ENCODE measurements around the gene ACOX3. TPM values are rescaled to one million over a fixed set of nuclear protein-coding genes. Genes with fewer than 3 reads are reported as not detected.

ACOX3 gene
- total RNA-seq, 1 donor from 2014 or later = 21.6 TPM

DNA sequence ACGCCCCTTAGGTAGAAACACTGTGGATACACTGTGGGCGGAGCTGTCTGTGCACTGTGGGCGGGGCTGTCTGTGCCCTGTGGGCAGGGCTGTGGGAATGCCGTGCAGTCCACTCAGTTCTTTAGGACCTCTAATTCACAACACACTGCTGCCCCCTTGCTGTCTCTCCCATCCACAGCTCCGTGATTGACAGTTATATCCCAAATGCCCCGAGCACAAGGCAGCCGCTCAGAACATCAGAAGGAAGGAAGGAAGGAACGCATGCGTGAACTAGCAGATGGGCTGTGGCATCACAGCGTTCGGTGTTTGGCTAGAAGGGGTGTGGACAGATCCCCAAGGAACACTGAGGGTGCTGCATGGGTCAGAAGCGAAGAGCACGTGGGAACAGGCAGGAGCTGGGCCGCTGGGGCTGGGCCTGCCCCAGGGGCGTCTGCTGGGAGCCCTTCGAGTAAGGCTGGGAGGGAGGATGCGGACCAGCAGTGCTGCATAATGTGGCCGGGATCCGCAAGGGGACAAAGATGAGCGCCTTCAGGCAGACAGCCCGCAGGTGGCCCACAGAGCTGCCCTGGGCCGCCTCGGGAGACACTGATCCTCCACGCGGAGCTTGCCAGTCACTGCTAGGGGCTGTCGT lies 29.8 kb downstream of the ACOX3 start:
- Histone ChIP-seq H3K4me3 (no peak overlapping the region), H3K27ac (no peak overlapping the region), H3K4me1 (no peaks in the 10 kb centered on the region), H3K9me3 (no peaks in the 10 kb centered on the region), H3K36me3 (peaks cover 27% of the 10 kb centered on the region), H3K27me3 (no peaks in the 10 kb centered on the region)
- intact Hi-C loops (cut with DNase I) = loop anchor here (5.0 kb wide), 1 partner anchor 168 kb away; no protein-coding TSS in a partner anchor
- ATAC-seq (peak; percentile 72), DNase-seq (no peak)
- TF ChIP-seq, protein P1, sequence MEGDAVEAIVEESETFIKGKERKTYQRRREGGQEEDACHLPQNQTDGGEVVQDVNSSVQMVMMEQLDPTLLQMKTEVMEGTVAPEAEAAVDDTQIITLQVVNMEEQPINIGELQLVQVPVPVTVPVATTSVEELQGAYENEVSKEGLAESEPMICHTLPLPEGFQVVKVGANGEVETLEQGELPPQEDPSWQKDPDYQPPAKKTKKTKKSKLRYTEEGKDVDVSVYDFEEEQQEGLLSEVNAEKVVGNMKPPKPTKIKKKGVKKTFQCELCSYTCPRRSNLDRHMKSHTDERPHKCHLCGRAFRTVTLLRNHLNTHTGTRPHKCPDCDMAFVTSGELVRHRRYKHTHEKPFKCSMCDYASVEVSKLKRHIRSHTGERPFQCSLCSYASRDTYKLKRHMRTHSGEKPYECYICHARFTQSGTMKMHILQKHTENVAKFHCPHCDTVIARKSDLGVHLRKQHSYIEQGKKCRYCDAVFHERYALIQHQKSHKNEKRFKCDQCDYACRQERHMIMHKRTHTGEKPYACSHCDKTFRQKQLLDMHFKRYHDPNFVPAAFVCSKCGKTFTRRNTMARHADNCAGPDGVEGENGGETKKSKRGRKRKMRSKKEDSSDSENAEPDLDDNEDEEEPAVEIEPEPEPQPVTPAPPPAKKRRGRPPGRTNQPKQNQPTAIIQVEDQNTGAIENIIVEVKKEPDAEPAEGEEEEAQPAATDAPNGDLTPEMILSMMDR (IDR thresholded peaks at IDR 0.05) = peak; percentile 16

DNA sequence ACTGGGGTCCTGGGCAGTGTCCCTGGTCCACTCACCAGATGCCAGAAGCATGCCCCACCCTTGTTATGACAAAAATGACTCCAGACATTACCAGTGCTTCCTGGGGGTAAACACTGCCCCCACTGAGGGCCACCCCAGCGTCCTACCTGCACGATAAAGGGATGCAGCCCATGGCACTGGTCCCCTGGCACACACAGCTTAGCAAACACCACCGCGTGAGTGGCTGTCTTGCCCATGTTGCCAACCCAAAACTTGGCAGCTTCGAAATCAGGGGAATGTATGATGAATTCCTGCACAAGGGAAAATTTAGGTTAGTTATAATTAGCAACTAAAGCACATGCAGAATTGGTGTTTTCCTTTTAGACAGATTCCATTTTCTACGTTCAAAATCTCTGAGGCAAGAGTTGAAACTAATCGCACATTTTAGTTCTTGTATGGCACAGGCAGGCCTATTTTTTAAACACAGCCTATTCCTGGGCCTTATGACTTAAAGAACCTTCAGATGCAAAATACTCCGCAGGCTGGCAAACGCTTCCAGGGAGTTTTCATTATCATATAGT lies 30.4 kb downstream of the ACOX3 start:
- H3K27ac ChIP-seq = no peak overlapping the region
- TF ChIP-seq, protein P1 (IDR thresholded peaks at IDR 0.05) = no peak
- ATAC-seq (no peak), DNase-seq (no peak)
- H3K27me3 ChIP-seq = no peaks in the 10 kb centered on the region
- intact Hi-C loops (cut with DNase I) = loop anchor here (5.0 kb wide), 1 partner anchor 168 kb away; no protein-coding TSS in a partner anchor
- H3K9me3 ChIP-seq = no peaks in the 10 kb centered on the region
- peaks cover 27% of the 10 kb centered on the region for H3K36me3 ChIP-seq
- H3K4me3 ChIP-seq = no peak overlapping the region
- H3K4me1 ChIP-seq = no peaks in the 10 kb centered on the region

DNA sequence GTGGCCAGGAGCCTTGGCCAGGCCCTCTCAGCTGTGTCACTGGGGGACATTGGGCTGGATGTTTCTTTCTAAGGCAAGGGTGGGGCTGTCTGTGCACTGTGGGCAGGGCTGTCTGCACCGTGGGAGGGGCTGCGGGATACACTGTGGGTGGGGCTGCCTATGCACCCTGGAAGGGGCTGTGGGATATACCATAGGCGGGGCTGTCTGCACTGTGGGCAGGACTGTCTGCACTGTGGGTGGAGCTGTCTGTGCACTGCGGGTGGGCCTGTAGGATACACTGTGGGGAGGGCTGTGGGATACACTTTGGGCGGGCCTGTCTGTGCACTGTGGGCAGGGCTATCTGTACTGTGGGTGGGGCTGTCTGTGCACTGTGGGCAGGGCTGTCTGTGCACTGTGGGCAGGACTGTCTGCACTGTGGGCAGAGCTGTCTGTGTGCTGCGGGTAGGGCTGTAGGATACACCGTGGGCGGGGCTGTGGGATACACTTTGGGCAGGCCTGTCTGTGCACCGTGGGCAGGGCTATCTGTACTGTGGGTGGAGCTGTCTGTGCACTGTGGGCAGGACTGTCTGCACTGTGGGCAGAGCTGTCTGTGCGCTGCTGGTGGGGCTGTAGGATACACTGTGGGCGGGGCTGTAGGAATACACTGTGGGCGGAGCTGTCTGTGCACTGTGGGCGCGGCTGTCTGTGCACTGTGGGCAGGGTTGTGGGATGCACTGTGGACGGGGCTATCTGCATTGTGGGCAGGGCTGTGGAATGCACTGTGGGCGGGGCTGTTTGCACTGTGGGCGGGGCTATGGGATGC lies 31.1 kb downstream of the ACOX3 start:
- intact Hi-C loops (cut with DNase I) = loop anchor here (5.0 kb wide), 1 partner anchor 167 kb away; no protein-coding TSS in a partner anchor
- Histone ChIP-seq H3K4me1 (no peaks in the 10 kb centered on the region), H3K27ac (no peak overlapping the region), H3K9me3 (no peaks in the 10 kb centered on the region), H3K36me3 (peaks cover 27% of the 10 kb centered on the region), H3K27me3 (no peaks in the 10 kb centered on the region), H3K4me3 (no peak overlapping the region)
- ATAC-seq (peak; percentile 74), DNase-seq (no peak)
- TF ChIP-seq, protein P1 (IDR thresholded peaks at IDR 0.05) = no peak

DNA sequence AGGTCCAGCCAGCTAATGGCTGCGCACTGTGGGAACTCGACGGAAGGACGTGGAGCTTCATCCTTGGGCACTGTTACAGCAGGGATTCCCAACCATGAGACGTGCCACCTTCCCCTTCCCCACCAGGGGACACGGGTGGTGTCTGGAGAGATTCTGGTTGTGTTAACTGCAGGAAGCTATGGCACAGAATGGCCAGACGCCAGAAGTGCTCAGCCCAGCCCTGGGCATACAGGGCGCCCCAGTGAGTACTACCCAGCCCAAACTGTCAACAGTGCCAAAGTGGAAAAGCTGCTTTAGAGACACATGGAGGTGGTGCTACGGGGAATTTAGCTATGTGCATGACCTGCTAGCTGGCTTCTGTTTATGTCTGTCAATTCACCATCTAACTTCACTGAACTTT lies 32.8 kb downstream of the ACOX3 start:
- no peak overlapping the region for H3K4me3 ChIP-seq
- H3K9me3 ChIP-seq = no peaks in the 10 kb centered on the region
- no peak for DNase-seq
- intact Hi-C loops (cut with DNase I) = no loop called here
- H3K27me3 ChIP-seq = no peaks in the 10 kb centered on the region
- H3K4me1 ChIP-seq = peaks cover 4% of the 10 kb centered on the region
- ATAC-seq = peak; percentile 59
- H3K36me3 ChIP-seq = peaks cover 22% of the 10 kb centered on the region
- TF ChIP-seq, protein P1 (IDR thresholded peaks at IDR 0.05) = no peak
- no peak overlapping the region for H3K27ac ChIP-seq

DNA sequence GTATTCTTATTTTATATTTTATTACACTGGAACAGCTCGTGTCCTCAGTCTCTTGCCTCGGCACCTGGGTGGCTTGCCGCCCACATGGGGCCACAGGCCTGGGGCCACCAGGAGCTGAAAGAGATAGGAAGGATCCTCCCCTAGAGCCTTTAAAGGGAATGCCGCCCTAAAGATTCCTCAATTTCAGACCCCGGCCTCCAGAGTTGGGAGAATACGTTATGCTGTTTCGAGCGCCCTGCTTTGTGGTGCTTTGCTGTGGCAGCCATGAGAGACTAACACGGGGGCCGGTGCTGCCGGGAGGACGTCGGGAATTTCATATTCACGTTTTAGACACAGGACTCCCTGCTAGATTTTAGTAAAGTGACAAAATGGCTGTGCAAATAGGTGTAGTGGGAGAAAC lies 33.2 kb downstream of the ACOX3 start:
- H3K27ac ChIP-seq = no peak overlapping the region
- no peak for ATAC-seq
- no peak overlapping the region for H3K4me3 ChIP-seq
- DNase-seq = no peak
- H3K36me3 ChIP-seq = peaks cover 22% of the 10 kb centered on the region
- H3K27me3 ChIP-seq = no peaks in the 10 kb centered on the region
- H3K4me1 ChIP-seq = peaks cover 8% of the 10 kb centered on the region
- intact Hi-C loops (cut with DNase I) = no loop called here
- H3K9me3 ChIP-seq = no peaks in the 10 kb centered on the region
- TF ChIP-seq, protein P1 (IDR thresholded peaks at IDR 0.05) = no peak

All from upper lobe of right lung (tissue), 1 donor.